Sigmoid colon (tissue), 4 donors: ENCODE measurements around the gene DLL4.

Experiments
- EP300 ChIP-seq, 4 donors: sonication (generic); formaldehyde crosslinking; IDR thresholded peaks; one replicate each; pipeline ENCODE4 v1.6.1; 2017; ENCODE audit warnings: antibody characterized with exemption in 4 of 4
- POLR2A ChIP-seq, 2 donors: fragments of 450-650 bp; IDR thresholded peaks; one replicate each; pipeline ENCODE4 v1.6.1; 2016; ENCODE audit warnings: antibody characterized with exemption in 2 of 2, mild to moderate bottlenecking in 2 of 2, moderate library complexity in 2 of 2
- POLR2AphosphoS5 ChIP-seq, 4 donors: sonication (generic); formaldehyde crosslinking; IDR thresholded peaks; one replicate each; pipeline ENCODE4 v1.6.1; 2017; ENCODE audit warnings: antibody characterized with exemption in 4 of 4
- TF ChIP-seq, protein P1 (sequence below), 4 experiments: fragments of 450-650 bp in 3 of 4; fragments of 200-600 bp in 1 of 4; IDR thresholded peaks; one replicate each; pipeline ENCODE4 v1.5.1; 2016 to 2019; ENCODE audit warnings: antibody characterized with exemption in 4 of 4, mild to moderate bottlenecking in 3 of 4, moderate library complexity in 2 of 4

DNA sequence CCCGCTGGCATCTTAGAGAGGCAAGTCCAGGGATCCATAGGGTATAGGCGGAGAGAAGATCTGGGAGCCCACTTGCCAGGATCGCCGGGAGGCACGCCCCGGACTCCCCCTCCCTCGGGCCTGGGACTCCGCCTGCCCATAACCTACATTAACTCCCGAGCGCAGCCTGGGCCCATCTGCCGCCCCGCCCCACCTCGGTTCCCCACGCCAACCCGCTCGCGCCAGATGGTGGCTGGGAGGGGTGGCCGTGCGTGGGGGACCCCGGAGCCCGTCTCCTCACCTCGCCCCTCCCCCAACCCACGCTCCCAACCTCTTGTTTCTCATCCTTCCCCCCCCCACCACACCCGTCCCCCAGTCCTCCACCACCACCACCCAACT, 1.7 kb upstream of the DLL4 start:
- TF ChIP-seq, protein P1, sequence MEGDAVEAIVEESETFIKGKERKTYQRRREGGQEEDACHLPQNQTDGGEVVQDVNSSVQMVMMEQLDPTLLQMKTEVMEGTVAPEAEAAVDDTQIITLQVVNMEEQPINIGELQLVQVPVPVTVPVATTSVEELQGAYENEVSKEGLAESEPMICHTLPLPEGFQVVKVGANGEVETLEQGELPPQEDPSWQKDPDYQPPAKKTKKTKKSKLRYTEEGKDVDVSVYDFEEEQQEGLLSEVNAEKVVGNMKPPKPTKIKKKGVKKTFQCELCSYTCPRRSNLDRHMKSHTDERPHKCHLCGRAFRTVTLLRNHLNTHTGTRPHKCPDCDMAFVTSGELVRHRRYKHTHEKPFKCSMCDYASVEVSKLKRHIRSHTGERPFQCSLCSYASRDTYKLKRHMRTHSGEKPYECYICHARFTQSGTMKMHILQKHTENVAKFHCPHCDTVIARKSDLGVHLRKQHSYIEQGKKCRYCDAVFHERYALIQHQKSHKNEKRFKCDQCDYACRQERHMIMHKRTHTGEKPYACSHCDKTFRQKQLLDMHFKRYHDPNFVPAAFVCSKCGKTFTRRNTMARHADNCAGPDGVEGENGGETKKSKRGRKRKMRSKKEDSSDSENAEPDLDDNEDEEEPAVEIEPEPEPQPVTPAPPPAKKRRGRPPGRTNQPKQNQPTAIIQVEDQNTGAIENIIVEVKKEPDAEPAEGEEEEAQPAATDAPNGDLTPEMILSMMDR (IDR thresholded peaks at IDR 0.05): no peak
- no peak for TF ChIP-seq POLR2A (IDR thresholded peaks at IDR 0.05)
- TF ChIP-seq POLR2AphosphoS5 (IDR thresholded peaks at IDR 0.05): no peak
- TF ChIP-seq EP300 (IDR thresholded peaks at IDR 0.05): no peak
